HCT116 (cell line): Measurements from ENCODE around the gene FCER2. TPM values are rescaled to one million over a fixed set of nuclear protein-coding genes. Genes with fewer than 3 reads are reported as not detected.

ENCODE experiments used
- ATAC-seq: fragments of 200-7000 bp; cut with Tn5 transposase; 2 replicates; pipeline ENCODE4 v1.9.1; 2020; ENCODE audit warnings: mild to moderate bottlenecking, moderate library complexity
- BruUV-seq: library from RNA; stranded (reverse); fragments of 400-500 nt; replicated peaks from 2 replicates; lab custom pipeline; 2021; lab: Mats Ljungman, UMichigan
- CTCF ChIA-PET: fragments of 300-600 bp; sonication (Branson Sonifier 250); formaldehyde crosslinking; loops from one replicate; lab custom pipeline; 2021; ENCODE audit warnings: antibody characterized with exemption; lab: Charles Lee
- POLR2A ChIA-PET: fragments of 300-600, 350-600 bp; sonication (Branson Sonifier 250); formaldehyde crosslinking; loops from one replicate; lab custom pipeline; 2021; ENCODE audit warnings: antibody characterized with exemption; lab: Charles Lee
- RAD21 ChIA-PET, 2 experiments: fragments of 300-600 bp; sonication (Branson Sonifier 250); formaldehyde crosslinking; loops; one replicate each; lab custom pipeline; 2023; ENCODE audit warnings: low total read pairs in 2 of 2; ENCODE audit not compliant: uncharacterized antibody in 2 of 2, unreplicated experiment in 2 of 2, low non-redundant PET in 1 of 2; lab: Charles Lee
- DNase-seq: peaks from one replicate; pipeline ENCODE4 v3.0.0-alpha.2; 2010; ENCODE audit warnings: low read depth, low spot score
- H2AFZ ChIP-seq: fragments of 200-600 bp; shearing (Covaris generic), sonication (generic); 2 replicates; pipeline ENCODE4 v1.6.1; 2017; ENCODE audit warnings: low read depth, mixed run types, mixed read lengths, antibody characterized with exemption, low read length; ENCODE audit not compliant: poor library complexity, severe bottlenecking
- H3K27ac ChIP-seq: 2 replicates; pipeline ENCODE4 v1.5.1; 2012; ENCODE audit warnings: low read depth, low read length
- H3K27me3 ChIP-seq: fragments of 200-600 bp; sonication (generic); 2 replicates; pipeline ENCODE4 v1.6.1; 2016; ENCODE audit warnings: mixed run types, low read length, mixed read lengths; ENCODE audit not compliant: insufficient read depth
- H3K36me3 ChIP-seq, 2 experiments: fragments of 200-500 bp in 1 of 2; fragments of 200-600 bp in 1 of 2; sonication (Bioruptor generic) in 1 of 2; sonication (generic) in 1 of 2; 2 replicates each; pipeline versions ENCODE4 v1.5.1 to v1.6.1; 2014 to 2016; ENCODE audit warnings: low read length in 2 of 2, inconsistent platforms in 1 of 2, mixed read lengths in 1 of 2, mixed run types in 1 of 2; ENCODE audit not compliant: insufficient read depth in 2 of 2, control insufficient read depth in 1 of 2
- H3K4me1 ChIP-seq, 2 experiments: fragments of 200-600 bp in 1 of 2; sonication (generic) in 1 of 2; 2 replicates each; pipeline versions ENCODE4 v1.5.1 to v1.6.1; 2012 to 2017; ENCODE audit warnings: low read length in 2 of 2, inconsistent platforms in 1 of 2, mild to moderate bottlenecking in 1 of 2, mixed read lengths in 1 of 2, mixed run types in 1 of 2, moderate library complexity in 1 of 2; ENCODE audit not compliant: insufficient read depth in 2 of 2, control insufficient read depth in 1 of 2
- H3K4me2 ChIP-seq: fragments of 200-600 bp; sonication (generic); 2 replicates; pipeline ENCODE4 v1.6.1; 2017; ENCODE audit warnings: mixed run types, low read length, mixed read lengths
- H3K4me3 ChIP-seq, 2 experiments: fragments of 200-600 bp in 1 of 2; sonication (generic) in 1 of 2; replicated peaks in 1 of 2; 2 replicates each; pipeline ENCODE4 v1.5.1; 2011 to 2016; ENCODE audit warnings: low read length in 2 of 2, control low read depth in 1 of 2, low read depth in 1 of 2, mild to moderate bottlenecking in 1 of 2, mixed read lengths in 1 of 2, mixed run types in 1 of 2
- H3K79me2 ChIP-seq: fragments of 200-600 bp; sonication (generic); 2 replicates; pipeline ENCODE4 v1.6.1; 2017; ENCODE audit warnings: mild to moderate bottlenecking, mixed run types, low read length, moderate library complexity, mixed read lengths; ENCODE audit not compliant: insufficient read depth
- H3K9ac ChIP-seq: fragments of 200-600 bp; sonication (generic); 2 replicates; pipeline ENCODE4 v1.6.1; 2016; ENCODE audit warnings: low read length, mixed read lengths
- H3K9me2 ChIP-seq: fragments of 200-600 bp; sonication (generic), shearing (Covaris generic); 2 replicates; pipeline ENCODE4 v1.6.1; 2017; ENCODE audit warnings: mixed run types, mild to moderate bottlenecking, moderate library complexity; ENCODE audit not compliant: insufficient read depth
- H3K9me3 ChIP-seq, 2 experiments: fragments of 200-500 bp in 1 of 2; fragments of 200-600 bp in 1 of 2; sonication (Bioruptor generic) in 1 of 2; sonication (generic) in 1 of 2; 2 replicates each; pipeline ENCODE4 v1.6.1; 2014 to 2017; ENCODE audit warnings: low read length in 2 of 2, mixed read lengths in 2 of 2, inconsistent platforms in 1 of 2, low read depth in 1 of 2, mild to moderate bottlenecking in 1 of 2, mixed run types in 1 of 2, moderate library complexity in 1 of 2; ENCODE audit not compliant: control insufficient read depth in 1 of 2, insufficient read depth in 1 of 2
- H4K20me1 ChIP-seq: fragments of 200-600 bp; sonication (generic), shearing (Covaris generic); 2 replicates; pipeline ENCODE4 v1.6.1; 2017; ENCODE audit warnings: mixed run types, mild to moderate bottlenecking, moderate library complexity; ENCODE audit not compliant: insufficient read depth
- CBX3 ChIP-seq: IDR thresholded peaks from 2 replicates; pipeline ENCODE4 v1.6.1; 2012; ENCODE audit warnings: low read depth
- ELF1 ChIP-seq: IDR thresholded peaks from 2 replicates; pipeline ENCODE4 v1.6.1; 2012; ENCODE audit warnings: low read depth, borderline replicate concordance
- EZH2phosphoT487 ChIP-seq: fragments of 200-600 bp; IDR thresholded peaks from 2 replicates; pipeline ENCODE4 v1.6.1; 2018; ENCODE audit warnings: antibody characterized with exemption, borderline replicate concordance
- POLR2A ChIP-seq: IDR thresholded peaks from 2 replicates; pipeline ENCODE4 v1.7.0; 2011; ENCODE audit warnings: borderline replicate concordance; ENCODE audit not compliant: insufficient read depth, insufficient read length; ENCODE audit errors: extremely low read depth
- RAD21 ChIP-seq: IDR thresholded peaks from 2 replicates; pipeline ENCODE4 v1.6.1; 2012; ENCODE audit warnings: low read depth, mild to moderate bottlenecking
- SIN3A ChIP-seq: IDR thresholded peaks from 2 replicates; pipeline ENCODE4 v1.6.1; 2012; ENCODE audit warnings: low read depth
- SP1 ChIP-seq: IDR thresholded peaks from 2 replicates; pipeline ENCODE4 v1.6.1; 2012; ENCODE audit warnings: low read depth
- TCF7L2 ChIP-seq: IDR thresholded peaks from 2 replicates; pipeline ENCODE4 v1.7.0; 2011; ENCODE audit warnings: borderline replicate concordance, inconsistent platforms; ENCODE audit not compliant: insufficient read depth, insufficient read length; ENCODE audit errors: extremely low read depth
- YY1 ChIP-seq: IDR thresholded peaks from 2 replicates; pipeline ENCODE4 v1.6.1; 2011; ENCODE audit warnings: low read length, low read depth, moderate library complexity, mild to moderate bottlenecking; ENCODE audit not compliant: insufficient replicate concordance; ENCODE audit errors: extremely low read depth
- ZNF274 ChIP-seq: fragments of 200-500 bp; sonication (Bioruptor generic); IDR thresholded peaks from 2 replicates; pipeline ENCODE4 v1.6.1; 2014; ENCODE audit warnings: mild to moderate bottlenecking, low read depth, low read length, inconsistent platforms
- intact Hi-C: fragments of 100-400 bp; cut with micrococcal nuclease; formaldehyde crosslinking; loops from 2 replicates; pipeline ENCODE4 v1.10.0; 2022
- total RNA-seq: library from RNA; stranded (reverse); gene quantifications from one replicate; pipeline ENCODE4 v1.2.1, GENCODE V29; 2021; ENCODE audit not compliant: unreplicated experiment
- TF ChIP-seq, protein P1 (sequence below): IDR thresholded peaks from 2 replicates; pipeline ENCODE4 v1.6.1; 2011; ENCODE audit warnings: mild to moderate bottlenecking, low read length, moderate library complexity; ENCODE audit not compliant: insufficient replicate concordance; ENCODE audit errors: extremely low read depth
- TF ChIP-seq, protein P2 (sequence below): IDR thresholded peaks from 2 replicates; pipeline ENCODE4 v1.6.1; 2012
- TF ChIP-seq, protein P3 (sequence below), 3 experiments: fragments of 200-600 bp in 1 of 3; sonication (generic) in 1 of 3; IDR thresholded peaks in 2 of 3; conservative IDR thresholded peaks in 1 of 3; 2 replicates each; pipeline ENCODE4 v1.5.1; 2012 to 2017; ENCODE audit warnings: low read depth in 2 of 3, low read length in 2 of 3, antibody characterized with exemption in 1 of 3, borderline replicate concordance in 1 of 3, control low read depth in 1 of 3, mild to moderate bottlenecking in 1 of 3, mixed read lengths in 1 of 3, mixed run types in 1 of 3, moderate library complexity in 1 of 3; ENCODE audit not compliant: insufficient read depth in 1 of 3

Gene FCER2
- total RNA-seq, 1 experiment from 2014 or later, result 0.20 TPM

DNA sequence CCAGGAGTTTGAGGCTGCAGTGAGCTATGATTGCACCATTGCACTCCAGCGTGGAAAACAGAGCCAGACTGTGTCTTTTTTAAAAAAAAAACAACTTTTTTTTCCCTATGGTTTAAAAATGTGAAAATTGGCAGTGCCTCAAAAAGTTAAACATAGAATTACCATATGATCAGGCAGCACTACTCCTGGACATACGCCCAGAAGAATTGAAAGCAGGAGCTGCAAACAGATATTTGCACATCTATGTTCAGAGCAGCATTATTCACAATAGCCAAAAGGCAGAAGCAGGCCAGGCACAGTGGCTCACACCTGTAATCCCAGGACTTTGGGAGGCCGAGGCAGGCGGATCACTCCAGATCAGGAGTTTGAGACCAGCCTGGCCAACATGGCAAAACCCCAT is 36.9 kb downstream of the FCER2 start:
- Histone ChIP-seq H3K27ac (no peak overlapping the region), H3K4me3 (no peak overlapping the region), H3K79me2 (no peaks in the 10 kb centered on the region), H2AFZ (no peak overlapping the region), H3K9me2 (no peaks in the 10 kb centered on the region), H3K36me3 (no peaks in the 10 kb centered on the region), H4K20me1 (no peaks in the 10 kb centered on the region), H3K4me1 (no peaks in the 10 kb centered on the region), H3K9me3 (no peaks in the 10 kb centered on the region), H3K4me2 (no peak overlapping the region), H3K9ac (no peak overlapping the region), H3K27me3 (no peaks in the 10 kb centered on the region)
- DNase-seq (no peak), ATAC-seq (no peak)
- RAD21 ChIA-PET, result no interaction called here
- POLR2A ChIA-PET, result interaction anchor here (1.3 kb wide), 1 partner anchor 16 kb away, joined by 3 read pairs; the partner anchor contains the start of gene TRAPPC5
- CTCF ChIA-PET, result interaction anchor here (1.2 kb wide), 1 partner anchor 16 kb away, joined by 3 read pairs; the partner anchor contains the start of gene TRAPPC5
- no TSS peak for BruUV-seq
- TF ChIP-seq, protein P1, sequence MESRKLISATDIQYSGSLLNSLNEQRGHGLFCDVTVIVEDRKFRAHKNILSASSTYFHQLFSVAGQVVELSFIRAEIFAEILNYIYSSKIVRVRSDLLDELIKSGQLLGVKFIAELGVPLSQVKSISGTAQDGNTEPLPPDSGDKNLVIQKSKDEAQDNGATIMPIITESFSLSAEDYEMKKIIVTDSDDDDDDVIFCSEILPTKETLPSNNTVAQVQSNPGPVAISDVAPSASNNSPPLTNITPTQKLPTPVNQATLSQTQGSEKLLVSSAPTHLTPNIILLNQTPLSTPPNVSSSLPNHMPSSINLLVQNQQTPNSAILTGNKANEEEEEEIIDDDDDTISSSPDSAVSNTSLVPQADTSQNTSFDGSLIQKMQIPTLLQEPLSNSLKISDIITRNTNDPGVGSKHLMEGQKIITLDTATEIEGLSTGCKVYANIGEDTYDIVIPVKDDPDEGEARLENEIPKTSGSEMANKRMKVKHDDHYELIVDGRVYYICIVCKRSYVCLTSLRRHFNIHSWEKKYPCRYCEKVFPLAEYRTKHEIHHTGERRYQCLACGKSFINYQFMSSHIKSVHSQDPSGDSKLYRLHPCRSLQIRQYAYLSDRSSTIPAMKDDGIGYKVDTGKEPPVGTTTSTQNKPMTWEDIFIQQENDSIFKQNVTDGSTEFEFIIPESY, result no peak
- TF ChIP-seq, protein P2, sequence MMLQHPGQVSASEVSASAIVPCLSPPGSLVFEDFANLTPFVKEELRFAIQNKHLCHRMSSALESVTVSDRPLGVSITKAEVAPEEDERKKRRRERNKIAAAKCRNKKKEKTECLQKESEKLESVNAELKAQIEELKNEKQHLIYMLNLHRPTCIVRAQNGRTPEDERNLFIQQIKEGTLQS, result no peak
- TF ChIP-seq CBX3 (no peak), TCF7L2 (no peak), SP1 (no peak)
- intact Hi-C loops, result no loop called here

- Histone ChIP-seq H3K4me1 (no peaks in the 10 kb centered on the region), H3K27ac (no peak overlapping the region), H3K4me2 (no peak overlapping the region), H4K20me1 (no peaks in the 10 kb centered on the region), H3K4me3 (no peak overlapping the region), H3K79me2 (no peaks in the 10 kb centered on the region), H3K9me2 (no peaks in the 10 kb centered on the region), H3K27me3 (no peaks in the 10 kb centered on the region), H2AFZ (no peak overlapping the region), H3K36me3 (no peaks in the 10 kb centered on the region), H3K9ac (no peak overlapping the region), H3K9me3 (no peaks in the 10 kb centered on the region)
- CTCF ChIA-PET, result no interaction called here
- DNase-seq (no peak), ATAC-seq (no peak)
- RAD21 ChIA-PET, result no interaction called here
- POLR2A ChIA-PET, result no interaction called here
- no TSS peak for BruUV-seq
- intact Hi-C loops, result no loop called here
- TF ChIP-seq, protein P1, result no peak
- TF ChIP-seq TCF7L2 (no peak), ELF1 (no peak), POLR2A (no peak), SIN3A (no peak), YY1 (no peak), SP1 (no peak), EZH2phosphoT487 (no peak), ZNF274 (no peak), RAD21 (no peak), CBX3 (no peak)
- TF ChIP-seq, protein P3, sequence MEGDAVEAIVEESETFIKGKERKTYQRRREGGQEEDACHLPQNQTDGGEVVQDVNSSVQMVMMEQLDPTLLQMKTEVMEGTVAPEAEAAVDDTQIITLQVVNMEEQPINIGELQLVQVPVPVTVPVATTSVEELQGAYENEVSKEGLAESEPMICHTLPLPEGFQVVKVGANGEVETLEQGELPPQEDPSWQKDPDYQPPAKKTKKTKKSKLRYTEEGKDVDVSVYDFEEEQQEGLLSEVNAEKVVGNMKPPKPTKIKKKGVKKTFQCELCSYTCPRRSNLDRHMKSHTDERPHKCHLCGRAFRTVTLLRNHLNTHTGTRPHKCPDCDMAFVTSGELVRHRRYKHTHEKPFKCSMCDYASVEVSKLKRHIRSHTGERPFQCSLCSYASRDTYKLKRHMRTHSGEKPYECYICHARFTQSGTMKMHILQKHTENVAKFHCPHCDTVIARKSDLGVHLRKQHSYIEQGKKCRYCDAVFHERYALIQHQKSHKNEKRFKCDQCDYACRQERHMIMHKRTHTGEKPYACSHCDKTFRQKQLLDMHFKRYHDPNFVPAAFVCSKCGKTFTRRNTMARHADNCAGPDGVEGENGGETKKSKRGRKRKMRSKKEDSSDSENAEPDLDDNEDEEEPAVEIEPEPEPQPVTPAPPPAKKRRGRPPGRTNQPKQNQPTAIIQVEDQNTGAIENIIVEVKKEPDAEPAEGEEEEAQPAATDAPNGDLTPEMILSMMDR (IDR thresholded peaks at IDR 0.05 in 2 of 3, conservative IDR thresholded peaks at IDR 0.05 in 1 of 3; ENCODE audit: borderline replicate concordance in 1 of 3, insufficient read depth in 1 of 3, low read depth in 2 of 3, low read length in 2 of 3), result no peak
These were observed 38.2 kb downstream of the FCER2 start for GRCh38 chr19:7663706-7664105.
